Nephron (organoid): ENCODE data around the gene CTNNB1.
"Not testable (repeated sequence)": the region's sequence is repeated elsewhere in the genome, so short reads cannot be mapped to it uniquely, and the experiment has no call there.

Source experiments
- H3K27ac Mint-ChIP-seq, 3 experiments: 2 replicates each; pipeline ENCODE4 v1.8.0; 2020; ENCODE audit warnings: mixed read lengths in 3 of 3, mild to moderate bottlenecking in 2 of 3, moderate library complexity in 1 of 3
- H3K27me3 Mint-ChIP-seq: 2 replicates; pipeline ENCODE4 v1.8.0; 2021; ENCODE audit warnings: low read depth, mild to moderate bottlenecking, moderate library complexity, mixed read lengths
- H3K36me3 Mint-ChIP-seq: 2 replicates; pipeline ENCODE4 v1.8.0; 2020; ENCODE audit warnings: low read depth, mixed read lengths
- H3K4me1 Mint-ChIP-seq: 2 replicates; pipeline ENCODE4 v1.8.0; 2020; ENCODE audit warnings: mixed read lengths
- H3K4me3 Mint-ChIP-seq, 3 experiments: 2 replicates each; pipeline ENCODE4 v1.8.0; 2020; ENCODE audit warnings: mild to moderate bottlenecking in 3 of 3, mixed read lengths in 3 of 3, moderate library complexity in 2 of 3
- H3K9me3 Mint-ChIP-seq: 2 replicates; pipeline ENCODE4 v1.8.0; 2020; ENCODE audit warnings: mixed read lengths
- TF ChIP-seq, protein P1 (sequence below), 3 experiments: fragments of 200-600 bp; sonication (generic); IDR thresholded peaks; one replicate each; pipeline ENCODE4 v1.5.0; 2021; ENCODE audit warnings: antibody characterized with exemption in 3 of 3; ENCODE audit not compliant: unreplicated experiment in 3 of 3

Gene CTNNB1

DNA sequence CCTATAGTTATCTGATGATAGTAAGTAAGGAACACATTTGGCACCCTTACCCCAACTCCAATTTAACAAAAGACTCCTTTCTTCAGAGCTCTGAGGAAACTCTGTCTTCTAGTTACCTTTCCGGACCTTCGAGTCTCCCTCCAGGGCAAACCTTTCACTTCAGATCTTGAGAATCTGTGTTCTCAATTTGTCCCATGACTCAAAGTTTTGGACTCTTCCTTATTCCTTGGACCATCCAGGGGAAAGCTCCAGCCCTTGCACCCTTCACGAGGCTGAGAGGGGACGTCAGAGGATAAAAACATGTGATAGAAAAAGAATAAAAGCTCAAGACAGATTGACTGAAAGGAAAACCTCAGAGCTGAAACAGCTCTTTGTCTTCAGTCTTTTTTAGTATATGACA lies 76.9 kb downstream of the CTNNB1 start:
- H3K4me3 Mint-ChIP-seq = no peak overlapping the region
- H3K27ac Mint-ChIP-seq = no peak overlapping the region
- no peaks in the 10 kb centered on the region for H3K27me3 Mint-ChIP-seq
- H3K4me1 Mint-ChIP-seq = no peaks in the 10 kb centered on the region
- peaks cover 15% of the 10 kb centered on the region for H3K36me3 Mint-ChIP-seq
- H3K9me3 Mint-ChIP-seq = peaks cover 25% of the 10 kb centered on the region
- TF ChIP-seq, protein P1, sequence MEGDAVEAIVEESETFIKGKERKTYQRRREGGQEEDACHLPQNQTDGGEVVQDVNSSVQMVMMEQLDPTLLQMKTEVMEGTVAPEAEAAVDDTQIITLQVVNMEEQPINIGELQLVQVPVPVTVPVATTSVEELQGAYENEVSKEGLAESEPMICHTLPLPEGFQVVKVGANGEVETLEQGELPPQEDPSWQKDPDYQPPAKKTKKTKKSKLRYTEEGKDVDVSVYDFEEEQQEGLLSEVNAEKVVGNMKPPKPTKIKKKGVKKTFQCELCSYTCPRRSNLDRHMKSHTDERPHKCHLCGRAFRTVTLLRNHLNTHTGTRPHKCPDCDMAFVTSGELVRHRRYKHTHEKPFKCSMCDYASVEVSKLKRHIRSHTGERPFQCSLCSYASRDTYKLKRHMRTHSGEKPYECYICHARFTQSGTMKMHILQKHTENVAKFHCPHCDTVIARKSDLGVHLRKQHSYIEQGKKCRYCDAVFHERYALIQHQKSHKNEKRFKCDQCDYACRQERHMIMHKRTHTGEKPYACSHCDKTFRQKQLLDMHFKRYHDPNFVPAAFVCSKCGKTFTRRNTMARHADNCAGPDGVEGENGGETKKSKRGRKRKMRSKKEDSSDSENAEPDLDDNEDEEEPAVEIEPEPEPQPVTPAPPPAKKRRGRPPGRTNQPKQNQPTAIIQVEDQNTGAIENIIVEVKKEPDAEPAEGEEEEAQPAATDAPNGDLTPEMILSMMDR (IDR thresholded peaks at IDR 0.05; ENCODE audit: unreplicated experiment in 3 of 3) = no peak

DNA sequence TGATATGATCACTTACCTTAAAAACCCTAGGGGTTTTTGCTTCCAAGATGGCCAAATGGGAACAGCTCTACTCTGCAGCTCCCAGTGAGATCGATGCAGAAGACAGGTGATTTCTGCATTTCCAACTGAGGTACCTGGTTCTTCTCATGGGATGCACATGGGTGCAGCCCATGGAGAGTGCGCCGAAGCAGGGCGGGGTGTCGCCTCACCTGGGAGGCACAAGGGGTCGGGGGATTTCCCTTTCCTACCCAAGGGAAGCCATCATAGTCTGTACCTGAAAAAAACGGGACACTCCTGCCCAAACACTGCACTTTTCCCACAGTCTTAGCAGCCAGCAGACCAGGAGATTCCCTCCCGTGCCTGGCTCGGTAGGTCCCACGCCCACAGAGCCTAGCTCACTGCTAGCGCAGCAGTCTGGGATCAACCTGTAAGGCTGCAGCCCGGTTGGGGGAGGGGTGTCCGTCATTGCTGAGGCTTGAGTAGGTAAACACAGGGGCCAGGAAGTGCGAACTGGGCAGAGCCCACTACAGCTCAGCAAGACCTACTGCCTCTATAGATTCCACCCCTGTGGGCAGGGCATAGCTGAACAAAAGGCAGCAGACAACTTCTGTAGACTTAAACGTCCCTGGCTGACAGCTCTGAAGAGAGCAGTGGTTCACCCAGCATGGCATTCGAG lies 78.6 kb downstream of the CTNNB1 start:
- Mint-ChIP-seq H3K36me3 (peaks cover 9% of the 10 kb centered on the region), H3K27ac (no peak overlapping the region), H3K9me3 (peaks cover 25% of the 10 kb centered on the region), H3K27me3 (no peaks in the 10 kb centered on the region), H3K4me1 (no peaks in the 10 kb centered on the region), H3K4me3 (no peak overlapping the region)
- TF ChIP-seq, protein P1 (IDR thresholded peaks at IDR 0.05; ENCODE audit: unreplicated experiment in 3 of 3) = no peak

DNA sequence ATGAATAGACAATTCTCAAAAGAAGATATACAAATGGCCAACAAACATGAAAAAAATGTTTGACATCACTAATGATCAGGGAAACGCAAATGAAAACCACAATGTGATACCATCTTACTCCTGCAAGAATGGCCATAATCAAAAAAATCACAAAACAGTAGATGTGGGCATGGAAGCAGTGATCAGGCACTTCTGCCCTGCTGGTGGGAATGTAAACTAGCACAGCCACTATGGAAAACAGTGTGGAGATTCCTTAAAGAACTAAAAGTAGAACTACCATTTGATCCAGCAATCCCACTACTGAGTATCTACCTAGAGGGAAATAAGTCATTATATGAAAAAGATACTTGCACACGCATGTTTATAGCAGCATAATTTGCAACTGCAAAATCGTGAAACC lies 85.6 kb downstream of the CTNNB1 start:
- not testable (repeated sequence) for H3K4me3 Mint-ChIP-seq, H3K27me3 Mint-ChIP-seq, H3K36me3 Mint-ChIP-seq, H3K27ac Mint-ChIP-seq, H3K4me1 Mint-ChIP-seq
- H3K9me3 Mint-ChIP-seq = peaks cover 16% of the 10 kb centered on the region

DNA sequence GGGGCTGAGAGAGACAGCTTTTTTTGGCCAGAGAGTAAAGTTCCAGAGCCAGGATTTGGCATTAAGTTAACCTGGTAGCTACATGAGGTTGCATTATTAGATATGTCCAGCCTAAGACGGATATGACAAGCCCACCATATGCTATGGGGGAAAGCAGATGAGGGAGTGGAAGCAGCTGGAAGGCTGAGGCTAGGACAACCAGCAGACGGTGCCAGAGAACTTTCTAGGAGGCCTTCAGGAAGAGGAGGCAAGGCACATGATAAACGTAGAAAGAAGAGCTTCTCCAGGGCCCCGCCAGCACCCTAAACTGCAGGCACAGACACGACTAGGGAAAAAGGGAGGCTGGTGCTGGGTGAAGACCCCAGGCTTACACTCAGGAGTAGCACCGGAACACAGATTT lies 87.0 kb downstream of the CTNNB1 start:
- H3K4me3 Mint-ChIP-seq = no peak overlapping the region
- peaks cover 7% of the 10 kb centered on the region for H3K9me3 Mint-ChIP-seq
- no peaks in the 10 kb centered on the region for H3K27me3 Mint-ChIP-seq
- peaks cover 9% of the 10 kb centered on the region for H3K4me1 Mint-ChIP-seq
- TF ChIP-seq, protein P1 (IDR thresholded peaks at IDR 0.05; ENCODE audit: unreplicated experiment in 3 of 3) = no peak
- no peak overlapping the region for H3K27ac Mint-ChIP-seq
- no peaks in the 10 kb centered on the region for H3K36me3 Mint-ChIP-seq

DNA sequence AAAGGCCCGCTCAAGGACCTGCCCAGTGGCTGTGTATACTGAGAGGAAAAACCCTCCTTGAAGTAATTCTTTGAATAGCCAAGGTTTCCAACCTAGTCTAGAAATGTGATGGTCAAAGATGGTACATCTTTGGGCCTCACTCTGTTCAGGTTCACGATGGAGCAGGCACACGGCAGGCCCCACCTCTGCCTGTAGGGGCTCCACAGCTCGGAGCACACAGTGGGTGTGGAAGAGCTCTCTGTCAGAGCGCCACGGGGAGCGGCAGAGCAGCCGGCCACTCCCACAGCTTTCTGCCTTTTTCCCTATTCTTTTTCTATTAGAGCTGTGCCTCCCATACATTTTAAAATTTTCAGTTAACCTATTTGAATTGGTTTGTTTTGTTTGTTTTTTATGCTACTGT lies 89.5 kb downstream of the CTNNB1 start:
- Mint-ChIP-seq H3K27me3 (no peaks in the 10 kb centered on the region), H3K36me3 (no peaks in the 10 kb centered on the region), H3K27ac (no peak overlapping the region), H3K4me3 (no peak overlapping the region), H3K9me3 (no peaks in the 10 kb centered on the region), H3K4me1 (peaks cover 9% of the 10 kb centered on the region)
- TF ChIP-seq, protein P1 (IDR thresholded peaks at IDR 0.05; ENCODE audit: unreplicated experiment in 3 of 3) = no peak
